Ovary (tissue), 3 donors: ENCODE results near the gene STRA6.

ENCODE experiments used
- POLR2A ChIP-seq: fragments of 450-650 bp; IDR thresholded peaks from one replicate; pipeline ENCODE4 v1.6.1; 2017; ENCODE audit warnings: antibody characterized with exemption, mild to moderate bottlenecking, moderate library complexity
- TF ChIP-seq, protein P1 (sequence below), 3 donors: fragments of 450-650 bp in 2 of 3; fragments of 200-600 bp in 1 of 3; IDR thresholded peaks; one replicate each; pipeline versions ENCODE4 v1.5.1 to v1.8.0; 2016 to 2022; ENCODE audit warnings: antibody characterized with exemption in 3 of 3, mild to moderate bottlenecking in 1 of 3
- donor health status: DM: no; HTN: no; CAD: no.

DNA sequence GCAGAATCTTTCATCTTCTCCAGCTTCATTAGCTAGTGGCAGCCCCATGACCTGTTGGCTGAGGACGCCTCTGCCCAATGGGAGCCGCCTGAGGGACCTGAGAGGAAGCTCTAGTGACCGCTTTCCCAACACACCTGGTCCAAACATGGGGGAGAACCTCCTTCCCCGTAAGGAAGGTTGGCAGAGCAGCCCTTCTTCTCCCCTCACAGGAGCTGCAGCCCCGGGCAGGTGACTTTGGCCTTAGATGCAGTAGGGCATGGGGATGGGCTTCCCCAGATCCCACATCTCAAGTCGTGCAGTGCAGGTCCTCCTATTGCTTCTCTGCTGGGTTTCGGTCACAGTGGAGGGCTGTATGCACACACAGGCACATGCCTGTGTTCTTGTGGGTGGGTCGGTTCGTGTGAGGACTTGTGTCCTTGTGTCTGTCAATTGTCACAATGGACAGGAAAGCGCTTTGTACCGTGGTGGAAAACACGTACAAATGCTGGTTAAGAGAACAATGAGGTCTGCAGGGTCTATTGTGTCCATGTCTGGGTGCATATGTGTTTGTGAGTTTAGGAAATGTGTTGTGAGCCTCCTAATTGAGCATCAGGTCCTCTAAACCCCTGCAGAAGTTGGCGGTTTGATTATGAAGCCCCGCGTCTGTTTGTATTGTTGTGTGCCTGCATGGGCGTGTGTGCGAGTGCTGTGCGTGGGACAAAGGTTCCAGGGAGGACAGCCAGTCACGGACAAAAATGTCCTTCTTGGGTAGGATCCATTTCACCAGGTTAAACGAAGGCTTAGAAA lies 70.8 kb downstream of the STRA6 start:
- TF ChIP-seq, protein P1, sequence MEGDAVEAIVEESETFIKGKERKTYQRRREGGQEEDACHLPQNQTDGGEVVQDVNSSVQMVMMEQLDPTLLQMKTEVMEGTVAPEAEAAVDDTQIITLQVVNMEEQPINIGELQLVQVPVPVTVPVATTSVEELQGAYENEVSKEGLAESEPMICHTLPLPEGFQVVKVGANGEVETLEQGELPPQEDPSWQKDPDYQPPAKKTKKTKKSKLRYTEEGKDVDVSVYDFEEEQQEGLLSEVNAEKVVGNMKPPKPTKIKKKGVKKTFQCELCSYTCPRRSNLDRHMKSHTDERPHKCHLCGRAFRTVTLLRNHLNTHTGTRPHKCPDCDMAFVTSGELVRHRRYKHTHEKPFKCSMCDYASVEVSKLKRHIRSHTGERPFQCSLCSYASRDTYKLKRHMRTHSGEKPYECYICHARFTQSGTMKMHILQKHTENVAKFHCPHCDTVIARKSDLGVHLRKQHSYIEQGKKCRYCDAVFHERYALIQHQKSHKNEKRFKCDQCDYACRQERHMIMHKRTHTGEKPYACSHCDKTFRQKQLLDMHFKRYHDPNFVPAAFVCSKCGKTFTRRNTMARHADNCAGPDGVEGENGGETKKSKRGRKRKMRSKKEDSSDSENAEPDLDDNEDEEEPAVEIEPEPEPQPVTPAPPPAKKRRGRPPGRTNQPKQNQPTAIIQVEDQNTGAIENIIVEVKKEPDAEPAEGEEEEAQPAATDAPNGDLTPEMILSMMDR (IDR thresholded peaks at IDR 0.05) = no peak
- no peak for TF ChIP-seq POLR2A
